ENCODE measurements around the gene TEX55.

DNA sequence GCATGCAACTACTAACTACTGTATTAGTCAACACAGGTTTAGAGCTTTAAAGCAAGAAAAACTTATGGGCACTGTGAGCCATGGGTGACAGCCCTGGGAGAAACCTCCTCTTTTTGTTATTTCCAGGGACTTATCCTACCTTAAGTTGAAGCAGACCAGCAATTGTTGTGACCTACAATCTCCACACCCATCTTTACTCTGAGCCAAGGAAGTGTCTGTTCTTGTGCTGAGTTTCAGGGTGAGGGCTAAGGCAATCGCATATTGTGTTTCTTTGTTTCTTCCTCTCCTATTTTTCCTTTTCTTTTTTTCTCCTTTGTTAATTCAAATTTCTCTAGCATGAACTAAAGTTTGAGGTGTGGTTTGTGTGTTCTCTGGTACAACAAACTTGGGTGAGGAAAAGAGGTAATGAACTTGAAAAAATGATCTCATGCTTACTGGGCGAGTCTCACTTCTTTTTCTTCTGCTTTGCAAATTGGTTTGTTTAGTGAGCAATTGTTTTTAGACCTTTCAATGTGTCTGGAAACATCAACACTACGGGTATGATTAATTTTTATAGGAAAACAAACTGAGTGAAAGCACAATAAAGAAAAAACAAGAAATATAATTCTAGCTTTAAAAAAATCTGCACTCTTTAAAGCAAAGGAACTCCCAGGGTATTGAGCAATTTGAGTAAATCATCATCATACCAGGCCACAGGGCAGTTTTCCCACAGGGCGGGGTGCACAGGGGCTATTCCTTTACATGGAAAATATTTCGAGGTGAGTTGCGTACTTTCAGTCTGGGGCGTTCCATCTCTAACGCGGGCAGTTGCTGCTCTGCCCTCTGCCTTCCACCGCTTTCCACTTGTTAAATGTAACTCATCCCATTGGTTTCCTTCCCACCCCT is 30.1 kb downstream of the TEX55 start:
- TF ChIP-seq POLR2A (IDR thresholded peaks at IDR 0.05) = no peak
- no peak for TF ChIP-seq CTCF (IDR thresholded peaks at IDR 0.05 in 8 of 11, conservative IDR thresholded peaks at IDR 0.05 in 3 of 11)
- TF ChIP-seq POLR2AphosphoS5 (IDR thresholded peaks at IDR 0.05) = no peak

Measured in spleen (tissue), 7 donors.